DND-41 (cell line): ENCODE results near the gene BIRC7.

Experiments used
- EZH2 ChIP-seq: IDR thresholded peaks from 3 replicates; pipeline ENCODE4 v1.6.1; 2012; ENCODE audit warnings: borderline replicate concordance, low read depth, mild to moderate bottlenecking, moderate library complexity, low read length, inconsistent platforms; ENCODE audit not compliant: severe bottlenecking
- TF ChIP-seq, protein P1 (sequence below): IDR thresholded peaks from 2 replicates; pipeline ENCODE4 v1.5.1; 2012; ENCODE audit warnings: borderline replicate concordance, low read length, moderate library complexity, mild to moderate bottlenecking; ENCODE audit not compliant: poor library complexity, severe bottlenecking; ENCODE audit errors: extremely low read depth

DNA sequence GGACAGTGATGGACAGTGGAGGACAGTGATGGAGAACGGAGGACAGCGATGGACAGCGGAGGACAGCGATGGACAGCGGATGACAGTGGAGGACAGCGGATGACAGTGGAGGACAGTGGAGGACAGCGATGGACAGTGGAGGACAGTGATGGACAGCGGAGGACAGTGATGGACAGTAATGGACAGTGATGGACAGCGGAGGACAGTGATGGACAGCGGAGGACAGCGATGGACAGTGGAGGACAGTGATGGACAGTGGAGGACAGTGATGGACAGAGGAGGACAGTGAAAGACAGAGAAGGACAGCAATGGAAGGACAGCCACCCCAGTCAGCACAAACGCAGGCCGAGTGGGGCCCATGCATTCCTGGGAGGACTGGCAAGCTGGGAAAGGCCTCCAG lies 21.9 kb downstream of the BIRC7 start:
- TF ChIP-seq, protein P1, sequence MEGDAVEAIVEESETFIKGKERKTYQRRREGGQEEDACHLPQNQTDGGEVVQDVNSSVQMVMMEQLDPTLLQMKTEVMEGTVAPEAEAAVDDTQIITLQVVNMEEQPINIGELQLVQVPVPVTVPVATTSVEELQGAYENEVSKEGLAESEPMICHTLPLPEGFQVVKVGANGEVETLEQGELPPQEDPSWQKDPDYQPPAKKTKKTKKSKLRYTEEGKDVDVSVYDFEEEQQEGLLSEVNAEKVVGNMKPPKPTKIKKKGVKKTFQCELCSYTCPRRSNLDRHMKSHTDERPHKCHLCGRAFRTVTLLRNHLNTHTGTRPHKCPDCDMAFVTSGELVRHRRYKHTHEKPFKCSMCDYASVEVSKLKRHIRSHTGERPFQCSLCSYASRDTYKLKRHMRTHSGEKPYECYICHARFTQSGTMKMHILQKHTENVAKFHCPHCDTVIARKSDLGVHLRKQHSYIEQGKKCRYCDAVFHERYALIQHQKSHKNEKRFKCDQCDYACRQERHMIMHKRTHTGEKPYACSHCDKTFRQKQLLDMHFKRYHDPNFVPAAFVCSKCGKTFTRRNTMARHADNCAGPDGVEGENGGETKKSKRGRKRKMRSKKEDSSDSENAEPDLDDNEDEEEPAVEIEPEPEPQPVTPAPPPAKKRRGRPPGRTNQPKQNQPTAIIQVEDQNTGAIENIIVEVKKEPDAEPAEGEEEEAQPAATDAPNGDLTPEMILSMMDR = no peak
- TF ChIP-seq EZH2 = no peak
